Lower leg skin (tissue), 3 donors: ENCODE measurements around the gene MLLT3.

Experiments
- POLR2A ChIP-seq, 2 donors: fragments of 450-650 bp; IDR thresholded peaks; one replicate each; pipeline ENCODE4 v1.6.1; 2016 to 2017; ENCODE audit warnings: antibody characterized with exemption in 2 of 2, mild to moderate bottlenecking in 1 of 2, moderate library complexity in 1 of 2
- TF ChIP-seq, protein P1 (sequence below), 3 donors: fragments of 450-650 bp; IDR thresholded peaks; one replicate each; pipeline ENCODE4 v1.5.1; 2016; ENCODE audit warnings: antibody characterized with exemption in 3 of 3, mild to moderate bottlenecking in 3 of 3, moderate library complexity in 2 of 3

DNA sequence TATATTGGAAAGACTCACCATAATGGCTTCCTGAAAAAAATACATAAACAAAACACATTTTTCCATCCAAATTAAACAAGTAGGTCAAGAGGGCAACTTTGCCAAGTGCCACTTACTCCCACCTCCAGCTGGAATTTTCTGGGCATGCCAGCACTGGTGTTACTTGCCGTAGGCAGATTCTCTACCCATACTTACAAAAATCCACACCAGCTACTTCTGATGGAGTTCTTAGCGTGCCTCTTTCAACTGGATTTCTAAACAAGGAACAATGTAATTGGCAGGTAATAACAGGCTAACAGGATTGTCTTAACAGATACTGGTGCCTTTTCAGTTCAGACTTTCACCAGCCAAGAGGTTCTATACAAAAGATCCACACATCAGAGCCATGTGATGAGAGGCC is 301.4 kb downstream of the MLLT3 start:
- TF ChIP-seq POLR2A (IDR thresholded peaks at IDR 0.05) = no peak
- TF ChIP-seq, protein P1, sequence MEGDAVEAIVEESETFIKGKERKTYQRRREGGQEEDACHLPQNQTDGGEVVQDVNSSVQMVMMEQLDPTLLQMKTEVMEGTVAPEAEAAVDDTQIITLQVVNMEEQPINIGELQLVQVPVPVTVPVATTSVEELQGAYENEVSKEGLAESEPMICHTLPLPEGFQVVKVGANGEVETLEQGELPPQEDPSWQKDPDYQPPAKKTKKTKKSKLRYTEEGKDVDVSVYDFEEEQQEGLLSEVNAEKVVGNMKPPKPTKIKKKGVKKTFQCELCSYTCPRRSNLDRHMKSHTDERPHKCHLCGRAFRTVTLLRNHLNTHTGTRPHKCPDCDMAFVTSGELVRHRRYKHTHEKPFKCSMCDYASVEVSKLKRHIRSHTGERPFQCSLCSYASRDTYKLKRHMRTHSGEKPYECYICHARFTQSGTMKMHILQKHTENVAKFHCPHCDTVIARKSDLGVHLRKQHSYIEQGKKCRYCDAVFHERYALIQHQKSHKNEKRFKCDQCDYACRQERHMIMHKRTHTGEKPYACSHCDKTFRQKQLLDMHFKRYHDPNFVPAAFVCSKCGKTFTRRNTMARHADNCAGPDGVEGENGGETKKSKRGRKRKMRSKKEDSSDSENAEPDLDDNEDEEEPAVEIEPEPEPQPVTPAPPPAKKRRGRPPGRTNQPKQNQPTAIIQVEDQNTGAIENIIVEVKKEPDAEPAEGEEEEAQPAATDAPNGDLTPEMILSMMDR (IDR thresholded peaks at IDR 0.05) = no peak
